Astrocyte (in vitro differentiated cells and primary cell): ENCODE results near the gene MUC13. TPM values are rescaled to one million over a fixed set of nuclear protein-coding genes. Genes with fewer than 3 reads are reported as not detected.

Source experiments
- DNase-seq: peaks from one replicate; pipeline ENCODE4 v3.0.0-alpha.2; 2010; ENCODE audit warnings: low read depth
- FAIRE-seq: peaks from 2 replicates; lab custom pipeline; 2011; peaks lifted over from hg19 to GRCh38; lab: Jason Lieb, UNC
- H2AFZ ChIP-seq: 2 replicates; pipeline ENCODE4 v1.6.0; 2012; ENCODE audit warnings: low read depth, low read length, inconsistent platforms
- H3K27ac ChIP-seq: 2 replicates; pipeline ENCODE4 v1.5.1; 2011; ENCODE audit warnings: low read depth, low read length, inconsistent platforms
- H3K27me3 ChIP-seq: 2 replicates; pipeline ENCODE4 v1.6.0; 2011; ENCODE audit warnings: low read length, inconsistent platforms; ENCODE audit not compliant: insufficient read depth
- H3K36me3 ChIP-seq: 2 replicates; pipeline ENCODE4 v1.5.1; 2011; ENCODE audit warnings: low read length, inconsistent platforms; ENCODE audit not compliant: insufficient read depth
- H3K4me1 ChIP-seq: 2 replicates; pipeline ENCODE4 v1.5.1; 2011; ENCODE audit warnings: low read length, inconsistent platforms; ENCODE audit not compliant: insufficient read depth
- H3K4me2 ChIP-seq: 2 replicates; pipeline ENCODE4 v1.6.0; 2012; ENCODE audit warnings: low read length, inconsistent platforms
- H3K4me3 ChIP-seq: 2 replicates; pipeline ENCODE4 v1.5.1; 2011; ENCODE audit warnings: low read depth, mild to moderate bottlenecking, low read length, inconsistent platforms; ENCODE audit not compliant: insufficient read depth
- H3K79me2 ChIP-seq: 2 replicates; pipeline ENCODE4 v1.6.0; 2012; ENCODE audit warnings: mild to moderate bottlenecking, low read length, inconsistent platforms; ENCODE audit not compliant: insufficient read depth
- H3K9ac ChIP-seq: 2 replicates; pipeline ENCODE4 v1.6.0; 2012; ENCODE audit warnings: mild to moderate bottlenecking, low read length, inconsistent platforms
- H3K9me3 ChIP-seq: 2 replicates; pipeline ENCODE4 v1.5.1; 2012; ENCODE audit warnings: low read depth, mild to moderate bottlenecking, low read length, inconsistent platforms; ENCODE audit not compliant: insufficient read depth
- H4K20me1 ChIP-seq: 2 replicates; pipeline ENCODE4 v1.6.0; 2012; ENCODE audit warnings: low read length, inconsistent platforms; ENCODE audit not compliant: insufficient read depth
- H3K27ac Mint-ChIP-seq: one replicate; pipeline ENCODE4 v1.8.0; 2021; ENCODE audit warnings: mild to moderate bottlenecking, mixed read lengths; ENCODE audit not compliant: unreplicated experiment
- H3K27me3 Mint-ChIP-seq: one replicate; pipeline ENCODE4 v1.8.0; 2021; ENCODE audit warnings: low read depth, mixed read lengths; ENCODE audit not compliant: unreplicated experiment
- H3K36me3 Mint-ChIP-seq: one replicate; pipeline ENCODE4 v1.8.0; 2021; ENCODE audit warnings: low read depth, mixed read lengths; ENCODE audit not compliant: unreplicated experiment
- H3K4me1 Mint-ChIP-seq: one replicate; pipeline ENCODE4 v1.8.0; 2021; ENCODE audit warnings: low read depth, mixed read lengths; ENCODE audit not compliant: unreplicated experiment
- H3K4me3 Mint-ChIP-seq: one replicate; pipeline ENCODE4 v1.8.0; 2021; ENCODE audit warnings: mild to moderate bottlenecking, moderate library complexity, mixed read lengths; ENCODE audit not compliant: unreplicated experiment
- H3K9me3 Mint-ChIP-seq: one replicate; pipeline ENCODE4 v1.8.0; 2021; ENCODE audit warnings: mild to moderate bottlenecking, mixed read lengths; ENCODE audit not compliant: unreplicated experiment
- EZH2 ChIP-seq: IDR thresholded peaks from 2 replicates; pipeline ENCODE4 v1.6.1; 2012; ENCODE audit warnings: mild to moderate bottlenecking, low read length, inconsistent platforms; ENCODE audit not compliant: insufficient read depth
- total RNA-seq: library from RNA; stranded (reverse); gene quantifications from 2 replicates; pipeline ENCODE4 v1.2.1, GENCODE V29; 2021
- TF ChIP-seq, protein P1 (sequence below): IDR thresholded peaks from 2 replicates; pipeline ENCODE4 v1.5.1; 2011; ENCODE audit warnings: low read depth, mild to moderate bottlenecking, inconsistent platforms, low read length, moderate library complexity; ENCODE audit not compliant: insufficient read depth

Gene MUC13
- total RNA-seq, 1 donor from 2014 or later, result not detected

DNA sequence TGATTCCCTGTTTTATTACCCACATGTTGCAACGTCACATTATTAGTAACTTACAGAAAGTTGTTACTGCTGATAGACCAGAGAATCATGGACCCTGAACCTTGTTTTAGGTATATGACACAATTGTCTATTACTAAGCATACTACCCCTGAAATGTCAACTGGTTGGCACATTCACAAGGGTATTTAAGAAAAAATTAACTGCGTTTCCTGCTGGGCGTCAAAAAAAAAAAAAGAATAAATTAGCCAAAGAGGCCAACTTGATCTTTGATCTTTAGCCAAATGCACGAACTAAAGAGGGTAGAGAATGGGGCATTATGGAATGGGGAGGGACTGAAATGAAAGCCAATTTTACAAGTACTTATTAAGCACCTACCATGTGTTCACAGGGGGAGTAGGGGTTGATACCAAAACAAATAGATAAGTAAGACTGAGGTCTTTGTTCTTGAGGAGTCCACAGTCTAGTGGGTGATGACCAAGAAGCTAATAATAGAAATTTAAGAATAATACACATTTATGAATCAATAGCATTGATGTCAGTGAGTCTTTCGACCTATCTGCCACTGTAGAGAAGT, 17.8 kb upstream of the MUC13 start:
- no peaks in the 10 kb centered on the region for H3K36me3 Mint-ChIP-seq
- H3K4me1 ChIP-seq, result peaks cover 6% of the 10 kb centered on the region
- no peak overlapping the region for H3K4me2 ChIP-seq
- H3K4me1 Mint-ChIP-seq, result no peaks in the 10 kb centered on the region
- H4K20me1 ChIP-seq, result no peaks in the 10 kb centered on the region
- no peaks in the 10 kb centered on the region for H3K79me2 ChIP-seq
- H3K36me3 ChIP-seq, result no peaks in the 10 kb centered on the region
- no peak overlapping the region for H2AFZ ChIP-seq
- TF ChIP-seq, protein P1, sequence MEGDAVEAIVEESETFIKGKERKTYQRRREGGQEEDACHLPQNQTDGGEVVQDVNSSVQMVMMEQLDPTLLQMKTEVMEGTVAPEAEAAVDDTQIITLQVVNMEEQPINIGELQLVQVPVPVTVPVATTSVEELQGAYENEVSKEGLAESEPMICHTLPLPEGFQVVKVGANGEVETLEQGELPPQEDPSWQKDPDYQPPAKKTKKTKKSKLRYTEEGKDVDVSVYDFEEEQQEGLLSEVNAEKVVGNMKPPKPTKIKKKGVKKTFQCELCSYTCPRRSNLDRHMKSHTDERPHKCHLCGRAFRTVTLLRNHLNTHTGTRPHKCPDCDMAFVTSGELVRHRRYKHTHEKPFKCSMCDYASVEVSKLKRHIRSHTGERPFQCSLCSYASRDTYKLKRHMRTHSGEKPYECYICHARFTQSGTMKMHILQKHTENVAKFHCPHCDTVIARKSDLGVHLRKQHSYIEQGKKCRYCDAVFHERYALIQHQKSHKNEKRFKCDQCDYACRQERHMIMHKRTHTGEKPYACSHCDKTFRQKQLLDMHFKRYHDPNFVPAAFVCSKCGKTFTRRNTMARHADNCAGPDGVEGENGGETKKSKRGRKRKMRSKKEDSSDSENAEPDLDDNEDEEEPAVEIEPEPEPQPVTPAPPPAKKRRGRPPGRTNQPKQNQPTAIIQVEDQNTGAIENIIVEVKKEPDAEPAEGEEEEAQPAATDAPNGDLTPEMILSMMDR, result no peak
- no peak for TF ChIP-seq EZH2
- no peaks in the 10 kb centered on the region for H3K9me3 Mint-ChIP-seq
- no peak overlapping the region for H3K9ac ChIP-seq
- DNase-seq (no peak), FAIRE-seq (no peak)
- no peak overlapping the region for H3K27ac ChIP-seq
- H3K27me3 ChIP-seq, result no peaks in the 10 kb centered on the region
- H3K9me3 ChIP-seq, result no peaks in the 10 kb centered on the region
- no peak overlapping the region for H3K27ac Mint-ChIP-seq
- no peak overlapping the region for H3K4me3 ChIP-seq
- H3K4me3 Mint-ChIP-seq, result no peak overlapping the region
- H3K27me3 Mint-ChIP-seq, result no peaks in the 10 kb centered on the region

DNA sequence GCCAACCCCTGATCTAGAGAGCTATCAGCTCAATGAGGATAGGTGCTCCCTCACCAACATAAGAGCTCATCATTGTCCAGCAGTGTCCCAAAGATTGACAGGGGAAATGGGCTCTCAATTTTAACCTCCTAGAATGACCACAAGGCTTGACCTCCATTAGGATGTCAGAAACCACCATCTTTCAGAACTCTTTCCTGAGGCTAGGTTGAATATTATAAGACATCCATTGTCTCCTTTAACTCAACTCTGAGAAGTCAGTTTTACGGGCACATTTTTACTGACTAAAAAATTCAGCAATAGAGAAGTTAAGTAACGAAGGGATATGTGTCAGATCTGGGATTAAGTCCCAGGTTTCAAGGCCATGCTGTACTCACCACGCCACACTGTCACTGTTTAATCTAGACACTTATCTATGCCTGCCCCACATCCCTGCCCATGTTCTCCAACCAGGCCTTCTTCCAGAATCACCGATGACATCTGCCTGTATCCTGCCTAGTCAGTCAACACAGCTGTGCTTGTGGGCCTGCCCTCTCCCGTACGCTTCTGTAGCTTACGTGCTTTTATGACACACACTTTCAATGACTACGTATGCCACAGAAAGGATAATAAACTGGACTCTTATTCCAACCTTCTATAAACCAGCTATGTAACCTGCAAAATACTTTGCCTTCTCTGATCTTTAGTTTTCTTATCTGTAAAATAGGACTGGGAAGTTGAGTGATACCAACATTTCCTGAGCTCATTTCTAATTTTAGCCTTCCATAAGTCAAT, 17.1 kb upstream of the MUC13 start:
- H3K4me3 Mint-ChIP-seq, result no peak overlapping the region

More for the DNA sequence above, 17.1 kb upstream of the MUC13 start:
- Histone ChIP-seq H3K27me3 (no peaks in the 10 kb centered on the region), H3K79me2 (no peaks in the 10 kb centered on the region), H2AFZ (no peak overlapping the region), H3K36me3 (no peaks in the 10 kb centered on the region), H3K4me2 (no peak overlapping the region), H3K4me1 (peaks cover 6% of the 10 kb centered on the region), H3K9ac (no peak overlapping the region), H3K9me3 (no peaks in the 10 kb centered on the region), H4K20me1 (no peaks in the 10 kb centered on the region), H3K27ac (peak overlapping the region; percentile 28), H3K4me3 (no peak overlapping the region)
- FAIRE-seq (no peak), DNase-seq (peak; percentile 55)
- TF ChIP-seq, protein P1, result no peak
- TF ChIP-seq EZH2, result no peak
- Mint-ChIP-seq H3K27ac (no peak overlapping the region), H3K27me3 (no peaks in the 10 kb centered on the region), H3K9me3 (no peaks in the 10 kb centered on the region), H3K36me3 (no peaks in the 10 kb centered on the region), H3K4me1 (no peaks in the 10 kb centered on the region)
